Hindlimb muscle (tissue), 1 donor: ENCODE results near the gene GATB. TPM values are rescaled to one million over a fixed set of nuclear protein-coding genes. Genes with fewer than 3 reads are reported as not detected.
A peak's percentile ranks its signal among the peaks of the same experiment; 100 is the strongest.
"Not testable (repeated sequence)": the region's sequence is repeated elsewhere in the genome, so short reads cannot be mapped to it uniquely, and the experiment has no call there.

ENCODE experiments used
- DNase-seq: peaks from one replicate; pipeline ENCODE4 v3.0.0-alpha.2; 2013
- polyA plus RNA-seq: library from polyadenylated mRNA; unstranded; fragments of 120-200 nt; gene quantifications from one replicate; pipeline ENCODE4 v1.2.1, GENCODE V29; 2013; ENCODE audit not compliant: insufficient read length

The GATB gene
- polyA plus RNA-seq, 1 donor: 25.6 TPM

GRCh38 chr4:151784706-151785105 is 23.9 kb upstream of the GATB start:
- no peak for DNase-seq

DNA sequence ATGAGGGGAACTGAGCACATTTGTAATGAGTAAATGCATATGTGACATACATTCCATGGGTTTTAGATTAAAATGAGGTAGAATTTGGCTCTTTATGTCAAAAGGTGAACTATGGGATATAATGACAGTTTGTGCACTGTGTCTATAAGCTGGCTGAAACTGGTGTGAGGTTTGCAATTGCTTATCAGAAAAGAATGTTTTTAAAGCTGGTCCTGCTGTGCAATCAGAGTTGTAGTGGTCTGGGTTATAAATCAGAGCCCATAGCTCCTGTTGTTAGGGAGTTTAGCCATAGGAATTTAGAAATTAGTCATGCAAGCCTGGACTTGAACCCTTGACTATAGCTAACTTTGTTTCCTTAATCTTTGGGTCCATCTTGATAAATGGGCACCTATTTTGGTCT is 23.1 kb upstream of the GATB start:
- no peak for DNase-seq

GRCh38 chr4:151782296-151782695 is 21.5 kb upstream of the GATB start:
- no peak for DNase-seq

- DNase-seq: no peak
These were observed 20.2 kb upstream of the GATB start for GRCh38 chr4:151781026-151781425.

DNA sequence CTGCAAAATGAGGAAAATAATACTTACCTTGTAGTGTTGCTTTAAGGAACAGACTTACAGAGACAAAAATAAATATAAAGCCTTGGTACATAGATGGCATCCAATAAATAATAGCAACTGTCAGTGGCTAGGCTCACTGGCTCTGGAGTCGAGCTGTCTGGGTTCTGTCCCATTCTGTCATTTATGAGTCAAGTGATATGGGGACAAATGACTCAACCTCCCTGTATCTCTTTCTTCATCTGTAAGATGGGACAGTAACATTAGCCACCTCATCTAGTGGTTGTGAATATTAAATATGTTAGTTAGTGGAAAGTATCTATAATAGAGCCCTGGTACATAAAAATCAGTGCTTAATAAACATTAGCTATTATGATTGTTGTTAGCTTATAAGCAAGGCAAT is 16.7 kb upstream of the GATB start:
- DNase-seq: no peak

DNA sequence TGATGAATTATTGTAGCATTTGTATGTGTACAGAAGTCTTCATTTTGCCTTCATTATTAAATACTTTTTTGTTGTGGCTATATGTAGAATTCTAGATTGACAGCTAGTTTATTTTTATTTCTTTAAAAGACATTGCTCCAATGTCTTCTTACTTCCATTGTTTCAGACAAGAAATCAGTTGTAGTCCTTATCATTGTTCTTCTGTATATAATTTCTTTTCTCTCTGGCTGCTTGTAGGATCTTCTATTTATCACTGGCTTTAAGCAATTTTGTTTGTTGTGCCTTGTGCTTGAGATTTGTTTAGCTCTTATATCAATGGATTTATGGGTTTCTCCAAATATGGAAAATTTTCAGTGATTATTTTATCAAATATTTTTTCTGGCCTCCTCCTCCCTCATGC is 13.5 kb upstream of the GATB start:
- no peak for DNase-seq

DNA sequence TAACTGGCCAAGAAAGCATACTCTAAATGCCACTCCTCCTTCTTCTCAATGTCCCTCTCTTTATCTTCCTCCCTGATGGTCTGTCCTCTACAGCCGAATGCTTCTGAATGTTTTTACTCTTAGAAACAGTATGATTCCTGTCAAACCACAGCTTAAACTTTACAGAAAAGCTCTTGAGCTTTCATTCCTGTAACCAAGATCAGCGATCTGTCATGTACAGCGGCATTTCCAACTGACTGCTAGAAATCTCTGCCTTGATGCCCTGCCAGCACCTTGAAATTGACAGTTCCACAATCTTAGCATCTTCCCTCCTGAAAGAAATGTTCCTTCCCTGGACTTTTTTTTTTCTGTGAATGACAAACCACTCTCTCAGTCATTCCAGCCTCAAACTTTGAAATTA is 11.5 kb upstream of the GATB start:
- DNase-seq: no peak

DNA sequence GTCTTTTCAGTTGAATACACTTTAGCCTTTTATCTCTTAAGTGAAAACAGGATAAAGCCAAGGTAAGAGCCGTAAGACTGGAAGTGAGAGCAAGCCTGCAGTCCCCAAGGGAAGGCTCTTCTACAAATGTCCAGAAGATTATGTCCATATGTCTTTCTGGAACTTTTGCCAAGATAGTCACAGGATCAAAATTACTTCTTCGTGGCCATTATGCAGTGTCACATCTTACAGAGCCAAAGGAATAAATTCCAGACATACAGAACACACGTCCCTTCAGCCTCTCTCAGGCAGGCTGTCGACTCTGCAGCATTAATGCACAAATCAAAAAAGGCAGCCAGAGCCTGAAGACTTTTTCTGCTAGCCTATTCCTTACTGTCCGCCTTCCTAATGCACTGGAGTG is 10.9 kb upstream of the GATB start:
- DNase-seq: peak; percentile 46

GRCh38 chr4:151770154-151770553 is 9.3 kb upstream of the GATB start:
- DNase-seq: no peak

DNA sequence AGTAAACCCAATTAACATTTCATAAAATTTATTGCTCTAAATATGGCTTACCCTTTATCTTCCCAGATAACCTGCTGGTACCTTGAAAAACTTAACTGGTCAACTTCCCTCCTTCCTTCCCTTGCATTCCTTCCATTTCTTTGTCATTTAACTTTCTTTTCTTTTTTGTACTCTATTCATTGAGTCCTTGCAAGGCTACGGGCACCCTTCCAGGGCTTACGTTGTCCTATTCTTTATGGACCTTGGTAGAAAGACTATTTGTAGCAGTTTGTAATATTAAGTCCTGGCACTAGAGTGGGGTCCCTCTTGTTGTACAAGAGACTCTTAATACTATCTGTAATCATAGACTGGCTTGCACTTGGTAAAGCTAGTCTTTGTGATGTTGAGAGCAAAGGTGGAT is 8.0 kb upstream of the GATB start:
- no peak for DNase-seq

GRCh38 chr4:151766691-151767090 is 5.9 kb upstream of the GATB start:
- DNase-seq: no peak

- no peak for DNase-seq
These were observed 805 bp downstream of the GATB start for GRCh38 chr4:151760002-151760401.

GRCh38 chr4:151753056-151753455 is 7.8 kb downstream of the GATB start:
- DNase-seq: no peak

DNA sequence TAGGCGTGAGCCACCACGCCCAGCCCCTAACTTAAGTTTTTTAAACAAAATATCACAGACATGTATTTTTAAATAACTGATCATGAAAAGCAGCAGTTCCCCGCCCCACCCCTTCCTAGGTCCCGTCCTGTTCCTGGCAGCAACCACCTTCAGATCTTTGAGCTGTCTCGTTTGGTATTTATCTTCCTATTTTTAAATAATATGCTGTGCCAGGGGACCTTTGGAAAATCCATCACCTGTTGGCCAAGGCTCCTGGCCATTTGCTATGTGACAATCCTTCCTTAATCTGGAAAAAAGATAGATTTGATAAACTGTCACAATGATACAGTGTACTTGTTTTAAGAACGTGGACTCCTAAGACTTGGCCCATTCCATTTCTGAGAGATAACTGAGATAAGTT is 10.7 kb downstream of the GATB start:
- no peak for DNase-seq

DNA sequence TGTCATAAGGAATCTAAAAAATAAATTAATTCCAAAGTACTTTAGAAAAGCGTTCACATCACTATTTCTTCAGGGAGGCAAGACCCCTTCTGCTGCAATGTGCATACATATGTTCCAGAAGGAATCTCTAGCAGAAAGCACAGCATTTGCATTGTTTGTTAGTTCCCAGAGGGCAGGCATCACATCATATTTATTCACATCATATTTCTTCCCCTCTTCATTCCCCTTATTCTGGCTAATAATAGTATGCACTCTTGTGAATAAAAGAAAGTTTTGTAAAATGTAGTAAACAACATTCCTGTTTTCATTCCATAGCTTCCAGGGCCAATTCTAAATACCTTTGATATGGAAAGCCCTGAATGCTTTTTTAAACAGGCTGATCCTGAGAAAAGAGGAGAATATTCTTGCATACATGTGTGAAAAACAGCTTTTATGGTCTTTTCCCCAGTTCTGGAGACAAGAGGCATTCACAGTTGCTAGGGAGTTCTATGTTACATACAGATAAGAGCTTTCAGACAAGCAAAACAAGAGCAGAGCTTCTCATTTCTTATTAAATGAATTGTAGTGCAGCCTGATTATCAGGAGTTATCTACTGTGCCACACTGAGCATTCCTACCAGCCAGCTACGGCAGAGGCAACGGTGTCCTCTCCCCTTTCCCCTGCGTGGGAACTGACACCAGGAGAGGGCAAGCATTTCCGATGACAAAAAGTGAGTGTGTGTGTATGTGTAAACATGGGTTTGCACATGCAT is 15.2 kb downstream of the GATB start:
- no peak for DNase-seq

- no peak for DNase-seq
These were observed 16.2 kb downstream of the GATB start for GRCh38 chr4:151744614-151745013.

DNA sequence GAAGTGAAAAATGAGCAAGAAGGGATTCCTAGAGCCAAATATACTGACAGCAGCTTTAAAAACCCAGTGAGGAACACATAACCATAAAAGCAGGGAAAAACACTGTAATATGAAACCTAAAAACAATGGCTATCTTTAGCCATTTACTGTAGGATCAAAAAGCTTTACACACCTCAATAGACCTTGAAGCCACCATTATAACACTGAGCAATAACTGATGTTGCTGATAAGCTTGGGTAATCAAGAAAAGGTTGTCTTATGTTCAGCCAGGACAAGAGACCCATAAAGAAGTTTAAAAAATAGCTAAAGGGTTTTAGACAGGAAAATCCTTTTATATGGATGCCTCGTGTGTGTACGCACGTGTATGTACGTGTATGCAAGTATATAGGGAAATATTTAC is 16.9 kb downstream of the GATB start:
- DNase-seq: no peak

- no peak for DNase-seq
These were observed 17.5 kb downstream of the GATB start for GRCh38 chr4:151743128-151743854.

GRCh38 chr4:151738720-151739517 is 21.9 kb downstream of the GATB start:
- DNase-seq: no peak

DNA sequence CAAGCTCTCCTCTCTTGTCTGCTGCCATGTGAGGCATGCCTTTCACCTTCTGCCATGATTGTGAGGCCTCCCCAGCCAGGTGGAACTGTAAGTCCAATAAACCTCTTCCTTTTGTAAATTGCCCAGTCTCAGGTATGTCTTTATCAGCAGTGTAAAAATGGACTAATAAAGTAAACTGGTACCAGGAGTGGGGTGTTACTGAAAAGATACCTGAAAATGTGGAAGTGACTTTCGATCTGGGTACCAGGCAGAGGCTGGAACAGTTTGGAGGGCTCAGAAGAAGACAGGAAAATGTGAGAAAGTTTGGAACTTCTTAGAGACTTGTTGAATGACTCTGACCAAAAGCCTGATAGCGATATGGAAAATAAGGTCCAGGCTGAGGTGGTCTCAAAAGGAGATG is 24.0 kb downstream of the GATB start:
- not testable (repeated sequence) for DNase-seq

DNA sequence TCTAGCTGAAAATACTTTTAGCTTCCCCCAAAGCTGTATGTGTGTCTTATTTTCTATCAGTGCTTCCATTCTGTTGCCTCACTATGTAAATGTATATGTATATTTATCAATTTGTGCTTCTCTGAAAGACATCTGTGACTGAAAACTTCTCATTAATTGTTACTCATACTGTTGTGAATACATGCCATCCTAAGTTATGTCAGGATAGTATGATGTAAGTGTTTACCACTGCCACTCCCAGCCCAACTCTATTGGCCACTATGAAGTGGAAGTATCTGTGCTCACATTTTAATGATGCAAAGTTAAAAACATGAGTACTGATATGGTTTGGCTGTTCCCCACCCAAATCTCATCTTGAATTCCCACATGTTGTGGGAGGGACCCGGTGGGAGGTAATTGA is 24.4 kb downstream of the GATB start:
- DNase-seq: no peak

GRCh38 chr4:151731670-151732069 is 29.1 kb downstream of the GATB start:
- DNase-seq: not testable (repeated sequence)

DNA sequence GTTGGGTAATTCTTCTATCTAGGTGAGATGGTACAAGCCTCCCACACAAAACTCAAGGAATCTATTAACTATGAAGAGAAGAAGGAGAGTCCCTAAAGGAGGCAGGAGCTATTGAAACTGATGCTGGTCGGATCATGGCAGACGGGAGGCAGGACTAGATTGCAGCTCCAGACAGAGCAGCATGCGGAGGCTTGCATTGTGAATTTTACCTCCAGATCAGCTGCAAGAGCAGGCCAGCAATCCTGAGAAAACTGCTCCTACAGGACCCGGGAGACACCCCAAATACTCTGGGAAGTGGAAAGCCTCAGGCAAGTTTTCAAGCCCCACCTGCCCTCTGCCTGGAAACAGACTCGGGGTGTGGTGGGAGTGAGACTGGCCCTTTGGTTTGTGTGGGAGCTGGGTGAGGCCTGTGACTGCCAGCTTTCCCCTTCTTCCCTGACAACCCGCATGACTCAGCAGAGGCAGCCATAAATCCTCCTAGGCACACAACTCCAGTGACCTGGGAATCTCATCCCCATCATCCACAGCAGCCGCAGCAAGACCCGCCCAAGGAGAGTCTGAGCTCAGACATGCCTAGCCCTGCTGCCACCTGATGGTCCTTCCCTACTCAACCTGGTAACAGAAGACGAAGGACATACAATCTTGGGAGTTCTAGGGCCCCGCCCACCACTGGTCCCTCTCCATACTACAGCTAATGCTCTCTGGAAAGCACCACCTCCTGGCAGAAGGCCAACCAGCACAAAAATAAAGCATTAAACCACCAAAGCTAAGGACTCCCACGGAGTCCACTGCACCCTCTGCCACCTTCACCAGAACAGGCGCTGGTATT is 30.9 kb downstream of the GATB start:
- DNase-seq: no peak
